Right lobe of liver (tissue), 4 donors: Measurements from ENCODE around the gene TNIK.

ENCODE experiments used
- CTCF ChIP-seq, 4 donors: fragments of 200-600 bp in 3 of 4; fragments of 450-650 bp in 1 of 4; IDR thresholded peaks; one replicate each; pipeline versions ENCODE4 v1.5.1 to v1.8.0; 2016 to 2022; ENCODE audit warnings: antibody characterized with exemption in 4 of 4, mild to moderate bottlenecking in 2 of 4
- POLR2A ChIP-seq: fragments of 450-650 bp; IDR thresholded peaks from one replicate; pipeline ENCODE4 v1.6.1; 2017; ENCODE audit warnings: antibody characterized with exemption, mild to moderate bottlenecking
- donor health status: DM: no; HTN: no; CAD: no.
- donor health status: DM: no; HTN: no; CAD: no.
- donor health status: DM: no; HTN: yes; CAD: no.

- peak; percentile 34 to 52 (median 40) for TF ChIP-seq CTCF (IDR thresholded peaks at IDR 0.05)
- no peak for TF ChIP-seq POLR2A
These were observed 296.8 kb downstream of the TNIK start for GRCh38 chr3:171163101-171164066.
